H1 (cell line): Measurements from ENCODE around the gene UBE2E2. TPM values are rescaled to one million over a fixed set of nuclear protein-coding genes. Genes with fewer than 3 reads are reported as not detected.

Experiments
- EP300 ChIP-seq, 2 experiments: IDR thresholded peaks; 1 replicate in 1 of 2; 2 replicates in 1 of 2; pipeline ENCODE4 v1.6.1; 2011 to 2012; ENCODE audit warnings: low read depth in 2 of 2, low read length in 2 of 2, mild to moderate bottlenecking in 2 of 2, borderline replicate concordance in 1 of 2, inconsistent platforms in 1 of 2, moderate library complexity in 1 of 2
- GTF2F1 ChIP-seq: IDR thresholded peaks from 2 replicates; pipeline ENCODE4 v1.6.1; 2012; ENCODE audit warnings: low read depth, low read length, improper control_type of control experiment, borderline replicate concordance
- KDM1A ChIP-seq: fragments of 200-600, 300-600 bp; sonication (generic); IDR thresholded peaks from 2 replicates; pipeline ENCODE4 v1.7.1; 2016; ENCODE audit warnings: mild to moderate bottlenecking, low read length, borderline replicate concordance
- KDM5A ChIP-seq: fragments of 200-600 bp; IDR thresholded peaks from 2 replicates; pipeline ENCODE4 v1.7.1; 2012; ENCODE audit warnings: mild to moderate bottlenecking, low read length, inconsistent platforms, mixed read lengths
- RAD21 ChIP-seq, 2 experiments: IDR thresholded peaks in 1 of 2; conservative IDR thresholded peaks in 1 of 2; 2 replicates each; pipeline ENCODE4 v1.6.1; 2011; ENCODE audit warnings: low read depth in 2 of 2, low read length in 2 of 2, improper control_type of control experiment in 1 of 2, inconsistent platforms in 1 of 2, mild to moderate bottlenecking in 1 of 2, moderate library complexity in 1 of 2
- RBBP5 ChIP-seq: IDR thresholded peaks from 2 replicates; pipeline ENCODE4 v1.7.1; 2012; ENCODE audit warnings: low read depth, mild to moderate bottlenecking, inconsistent platforms, low read length, moderate library complexity, borderline replicate concordance
- SIRT6 ChIP-seq: IDR thresholded peaks from one replicate; pipeline ENCODE4 v1.7.1; 2012; ENCODE audit warnings: low read length, inconsistent platforms
- SP1 ChIP-seq: IDR thresholded peaks from 2 replicates; pipeline ENCODE4 v1.6.1; 2011; ENCODE audit warnings: low read depth, low read length
- TAF7 ChIP-seq: optimal IDR thresholded peaks from 2 replicates; pipeline ENCODE3; 2011; ENCODE audit warnings: low read depth, mild to moderate bottlenecking, inconsistent platforms, low read length, moderate library complexity, borderline replicate concordance
- TCF12 ChIP-seq: IDR thresholded peaks from 2 replicates; pipeline ENCODE4 v1.6.1; 2011; ENCODE audit warnings: low read depth, mild to moderate bottlenecking, low read length
- ZNF274 ChIP-seq: IDR thresholded peaks from 2 replicates; pipeline ENCODE4 v1.7.0; 2012; ENCODE audit warnings: low read length, borderline replicate concordance; ENCODE audit errors: extremely low read depth
- polyA plus RNA-seq, 7 experiments: library from polyadenylated mRNA; depleted of rRNA in 3 of 7; stranded (reverse) in 5 of 7; unstranded in 2 of 7; fragments of >200 nt in 5 of 7; fragments of 200-250 nt in 2 of 7; gene quantifications; 1 replicate in 5 of 7; 2 replicates in 1 of 7; 4 replicates in 1 of 7; pipeline versions ENCODE4 v1.2.1 to v1.2.3, GENCODE V29; 2011 to 2013; ENCODE audit warnings: missing spikeins in 2 of 7, mixed read lengths in 2 of 7
- total RNA-seq: library from RNA; stranded (reverse); fragmentation: NEBNext Ultra II Directional; extraction: Animal tissue kit (Norgen Biotek cat#: 25700); gene quantifications from 2 replicates; pipeline ENCODE4 v1.2.1, GENCODE V29; 2021

Gene UBE2E2
- total and polyA plus RNA-seq, 2 of the 8 experiments (the other 6 are each of a cell fraction or from before 2014, with no cell fraction given): 57.6 to 70.6 TPM

DNA sequence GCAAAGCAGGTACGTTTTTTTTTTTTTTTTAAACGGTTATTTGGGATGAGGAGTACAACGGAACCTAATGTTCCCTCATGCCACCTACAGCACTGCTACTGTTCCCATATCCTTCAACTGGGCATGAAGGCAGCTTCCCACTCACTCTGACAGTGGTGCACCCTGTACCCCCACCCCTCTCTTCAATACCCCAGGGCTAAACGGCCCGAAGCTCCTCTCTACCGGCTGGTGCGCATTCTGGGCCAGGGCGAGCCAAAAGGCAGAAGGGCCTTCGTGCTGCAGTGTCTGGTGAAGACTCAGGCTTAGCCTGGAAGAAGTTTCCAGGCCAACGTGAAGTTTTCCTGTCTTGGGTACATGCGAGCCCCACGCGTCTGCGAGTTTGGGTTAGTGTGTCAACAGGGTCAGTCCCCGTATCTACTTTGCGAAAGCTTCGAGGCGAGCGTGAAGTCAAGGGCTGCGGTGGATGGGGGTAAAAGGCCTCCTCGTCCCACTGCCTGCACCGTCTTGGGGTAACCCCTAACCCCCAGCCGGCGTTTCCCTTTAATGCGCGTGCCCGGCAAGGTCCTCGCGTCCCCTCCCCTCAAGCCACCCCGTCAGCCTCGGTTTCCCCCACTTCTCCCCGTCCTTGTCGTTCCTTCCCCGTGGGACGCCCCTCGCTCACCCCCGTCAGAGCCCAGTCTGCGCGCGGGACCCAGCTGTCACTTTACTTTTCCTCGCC, 765 bp upstream of the UBE2E2 start (continued):
- TF ChIP-seq KDM1A (no peak), RAD21 (IDR thresholded peaks at IDR 0.05 in 1 of 2, conservative IDR thresholded peaks at IDR 0.05 in 1 of 2; ENCODE audit: low read depth in 2 of 2, low read length in 2 of 2) (no peak), GTF2F1 (no peak), ZNF274 (no peak), SIRT6 (no peak), TCF12 (no peak), TAF7 (no peak), EP300 (IDR thresholded peaks at IDR 0.05; ENCODE audit: borderline replicate concordance in 1 of 2, low read depth in 2 of 2, low read length in 2 of 2) (no peak), RBBP5 (peak; percentile 35; the same call in 1 of the 2 replicates), SP1 (no peak), KDM5A (no peak)
- TF ChIP-seq, all 59 proteins: peak for 7
